Naive thymus-derived CD4-positive, alpha-beta T cell (primary cell): ENCODE measurements around the gene RNF157. TPM values are rescaled to one million over a fixed set of nuclear protein-coding genes. Genes with fewer than 3 reads are reported as not detected.

Experiments
- ATAC-seq: fragments of 150-1000 bp; cut with Tn5 transposase; 2 replicates; pipeline ENCODE4 v1.10.0; 2021; ENCODE audit warnings: mild to moderate bottlenecking, moderate library complexity
- CTCF ChIA-PET: fragments of 350-600 bp; sonication (Branson Sonifier 250); formaldehyde crosslinking; loops from one replicate; lab custom pipeline; 2021; ENCODE audit warnings: antibody characterized with exemption; lab: Charles Lee
- POLR2A ChIA-PET: fragments of 350-600 bp; sonication (Branson Sonifier 250); formaldehyde crosslinking; loops from one replicate; lab custom pipeline; 2021; ENCODE audit warnings: antibody characterized with exemption, inconsistent platforms; lab: Charles Lee
- DNase-seq, 9 donors: peaks; one replicate each; pipeline versions ENCODE4 v3.0.0 to v3.0.0-alpha.2; 2020 to 2022; ENCODE audit warnings: mixed read lengths in 1 of 9
- H3K27ac ChIP-seq: one replicate; pipeline ENCODE4 v1.7.0; 2013; ENCODE audit warnings: mild to moderate bottlenecking, low read depth, low read length, moderate library complexity
- H3K27me3 ChIP-seq, 2 donors: one replicate each; pipeline ENCODE4 v1.7.0; 2013; ENCODE audit warnings: low read length in 2 of 2, mild to moderate bottlenecking in 2 of 2, moderate library complexity in 2 of 2; ENCODE audit not compliant: control insufficient read depth in 2 of 2, insufficient read depth in 2 of 2
- H3K36me3 ChIP-seq, 3 experiments: 1 replicate in 2 of 3; 2 replicates in 1 of 3; pipeline ENCODE4 v1.7.0; 2013; ENCODE audit warnings: low read length in 3 of 3, mild to moderate bottlenecking in 3 of 3, moderate library complexity in 1 of 3; ENCODE audit not compliant: insufficient read depth in 3 of 3, control insufficient read depth in 2 of 3
- H3K4me1 ChIP-seq, 2 donors: one replicate each; pipeline ENCODE4 v1.7.0; 2013; ENCODE audit warnings: low read length in 2 of 2, mild to moderate bottlenecking in 2 of 2, moderate library complexity in 1 of 2; ENCODE audit not compliant: control insufficient read depth in 2 of 2, insufficient read depth in 2 of 2
- H3K4me3 ChIP-seq: 2 replicates; pipeline ENCODE4 v1.7.0; 2013; ENCODE audit warnings: mild to moderate bottlenecking, low read length
- H3K9me3 ChIP-seq, 3 experiments: 1 replicate in 2 of 3; 2 replicates in 1 of 3; pipeline ENCODE4 v1.7.0; 2013; ENCODE audit warnings: low read length in 3 of 3; ENCODE audit not compliant: control insufficient read depth in 2 of 3
- H3K27ac Mint-ChIP-seq, 9 donors: one replicate each; pipeline ENCODE4 v1.8.0; 2020 to 2022; ENCODE audit warnings: mixed read lengths in 9 of 9, mild to moderate bottlenecking in 8 of 9, moderate library complexity in 5 of 9, inconsistent platforms in 2 of 9
- H3K27me3 Mint-ChIP-seq, 5 donors: one replicate each; pipeline ENCODE4 v1.8.0; 2021 to 2022; ENCODE audit warnings: mixed read lengths in 5 of 5, mild to moderate bottlenecking in 1 of 5
- H3K36me3 Mint-ChIP-seq, 5 donors: one replicate each; pipeline ENCODE4 v1.8.0; 2020 to 2022; ENCODE audit warnings: mixed read lengths in 5 of 5, mild to moderate bottlenecking in 3 of 5, inconsistent platforms in 1 of 5
- H3K4me1 Mint-ChIP-seq, 7 donors: one replicate each; pipeline ENCODE4 v1.8.0; 2020 to 2022; ENCODE audit warnings: mixed read lengths in 7 of 7, mild to moderate bottlenecking in 3 of 7, inconsistent platforms in 1 of 7
- H3K4me3 Mint-ChIP-seq, 10 donors: one replicate each; pipeline ENCODE4 v1.8.0; 2020 to 2022; ENCODE audit warnings: mild to moderate bottlenecking in 10 of 10, mixed read lengths in 10 of 10, moderate library complexity in 6 of 10, inconsistent platforms in 2 of 10
- H3K9me3 Mint-ChIP-seq, 11 donors: one replicate each; pipeline ENCODE4 v1.8.0; 2020 to 2022; ENCODE audit warnings: mixed read lengths in 11 of 11, mild to moderate bottlenecking in 4 of 11, inconsistent platforms in 1 of 11, moderate library complexity in 1 of 11
- intact Hi-C, 2 donors: fragments of 100-400 bp; cut with micrococcal nuclease; formaldehyde crosslinking; loops; one replicate each; pipeline ENCODE4 v1.15.1; 2023
- polyA plus RNA-seq, 2 donors: library from polyadenylated mRNA; unstranded; fragments of 300-500 nt; fragmentation: Illumina TruSeq; gene quantifications; one replicate each; pipeline ENCODE4 v1.2.3, GENCODE V29; 2021
- total RNA-seq, 6 experiments: library from RNA in 5 of 6; stranded (reverse) in 5 of 6; gene quantifications; 1 replicate in 5 of 6; 2 replicates in 1 of 6; pipeline ENCODE4 v1.2.3 and lab custom pipeline; 2021 to 2026

Gene RNF157
- total and polyA plus RNA-seq, 7 experiments from 2014 or later: 10.4 to 96.3 (median 50.6) TPM

DNA sequence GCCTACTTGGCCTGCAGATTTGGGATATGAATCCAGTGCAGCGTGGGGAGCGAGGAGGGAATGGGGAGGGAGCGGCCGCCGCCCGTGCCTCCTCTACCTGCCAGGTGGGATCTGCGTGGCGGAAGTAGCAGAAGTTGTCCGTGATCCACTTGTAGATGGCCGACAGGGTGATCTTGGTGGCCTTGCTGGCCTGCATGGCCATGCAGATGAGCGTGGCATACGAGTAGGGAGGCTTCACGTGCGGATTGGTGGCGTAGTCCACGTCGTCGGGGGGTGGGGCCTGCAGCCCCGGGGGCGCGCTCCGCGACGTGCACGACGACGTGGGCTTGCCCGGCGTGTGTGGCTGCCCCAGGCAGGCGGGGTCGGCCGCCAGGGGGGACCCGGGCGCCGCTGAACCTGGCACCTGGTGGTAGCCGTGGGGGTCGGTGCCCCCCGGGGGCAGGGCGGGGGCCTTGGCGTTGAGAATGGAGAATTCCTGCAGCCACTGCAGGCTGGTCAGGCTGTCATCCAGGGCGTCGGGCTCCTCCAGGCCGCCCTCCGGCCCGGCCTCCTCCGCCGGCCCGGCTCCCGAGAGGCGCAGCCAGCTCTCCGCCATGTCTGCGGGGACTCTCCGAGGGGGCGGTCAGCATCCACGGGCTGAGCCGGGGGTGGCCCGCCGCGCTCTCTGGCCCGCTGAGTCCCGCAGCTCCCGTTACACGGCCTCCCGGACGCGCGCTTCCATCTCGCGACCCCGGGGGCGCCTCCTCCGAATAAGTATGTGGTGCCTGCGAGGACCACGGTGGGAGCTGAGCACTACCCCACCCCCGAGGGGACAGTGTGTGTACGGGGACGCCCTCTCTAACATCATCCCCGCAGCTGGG lies 100.3 kb downstream of the RNF157 start:
- DNase-seq (peak in 7 of 9 donors; percentile 38 to 59 (median 49)), ATAC-seq (peak; percentile 50)
- H3K9me3 ChIP-seq: no peaks in the 10 kb centered on the region
- H3K36me3 ChIP-seq: no peaks in the 10 kb centered on the region
- peak overlapping the region in 7 of 9 donors; percentile 42 to 77 (median 64) for H3K27ac Mint-ChIP-seq
- ChIA-PET POLR2A (interaction anchor here (0.9 to 8.5 kb wide), 7 partner anchors 12 to 131 kb away, joined by 3 to 141 read pairs (median 8); no protein-coding TSS in a partner anchor), CTCF (interaction anchor here (0.7 to 8.1 kb wide), 6 partner anchors 10 to 139 kb away, joined by 3 to 111 read pairs (median 5); no protein-coding TSS in a partner anchor)
- H3K27me3 ChIP-seq: no peaks in the 10 kb centered on the region
- H3K4me1 Mint-ChIP-seq: peaks cover 33 to 55% (median 51%) of the 10 kb centered on the region in 7 donors
- intact Hi-C loops: loop anchor here (1.0 to 10.0 kb wide), 3 partner anchors 41 to 535 kb away; no protein-coding TSS in a partner anchor
- H3K27me3 Mint-ChIP-seq: peaks cover 0 to 26% (median 0%) of the 10 kb centered on the region in 5 donors
- H3K4me3 ChIP-seq: peak overlapping the region; percentile 49
- peak overlapping the region; percentile 24 for H3K27ac ChIP-seq
- H3K36me3 Mint-ChIP-seq: peaks cover 0 to 9% (median 0%) of the 10 kb centered on the region in 5 donors
- H3K9me3 Mint-ChIP-seq: peaks cover 0 to 1% (median 0%) of the 10 kb centered on the region in 11 donors
- peak overlapping the region; percentile 76 to 85 (median 84) for H3K4me3 Mint-ChIP-seq
- H3K4me1 ChIP-seq: peaks cover 36 to 53% of the 10 kb centered on the region in 2 donors

DNA sequence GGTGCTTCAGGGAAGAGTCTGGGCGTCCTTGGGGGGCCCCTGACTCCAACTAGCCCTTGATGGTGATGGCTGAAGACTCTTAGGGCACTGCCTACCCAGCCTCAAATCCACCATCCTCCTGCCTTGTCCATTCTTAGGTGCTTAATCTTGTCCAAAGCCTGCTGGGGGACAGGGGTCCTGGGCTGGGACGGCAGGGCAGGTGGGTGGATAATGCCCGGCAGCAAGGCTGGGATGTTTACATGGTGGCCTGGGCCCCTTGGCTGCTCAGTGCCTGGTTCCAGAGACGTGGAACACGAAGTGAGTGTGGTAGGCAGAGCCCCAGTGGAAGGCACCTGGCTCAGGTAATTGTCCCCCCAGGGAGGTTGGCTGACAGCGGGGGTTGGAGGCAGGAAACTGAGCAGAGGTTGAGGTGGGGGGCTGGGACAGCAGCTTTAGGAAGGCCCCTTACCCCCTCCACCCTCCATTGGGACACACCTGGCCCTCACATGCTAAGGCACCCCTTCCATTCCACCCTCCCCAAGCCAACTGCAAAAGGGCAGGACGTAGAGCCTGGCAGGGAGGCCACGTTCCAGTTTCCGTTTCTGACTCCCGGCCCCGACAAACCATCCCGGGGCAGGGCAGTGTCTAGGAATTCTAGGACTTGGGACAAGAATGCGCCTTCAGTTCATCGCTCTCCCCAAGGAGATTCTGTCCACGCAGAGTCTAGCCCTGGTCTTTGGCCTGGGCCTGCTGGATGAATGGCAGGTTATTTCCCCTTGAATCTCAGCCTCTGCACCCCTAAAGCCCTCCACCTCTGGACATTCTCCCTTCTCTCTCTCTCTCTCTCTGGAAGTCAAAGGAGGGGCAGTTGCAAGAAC lies 101.2 kb downstream of the RNF157 start:
- peak overlapping the region in 4 of 9 donors; percentile 42 to 77 (median 58) for H3K27ac Mint-ChIP-seq
- H3K27me3 Mint-ChIP-seq: peaks cover 0 to 26% (median 0%) of the 10 kb centered on the region in 5 donors
- H3K36me3 ChIP-seq: no peaks in the 10 kb centered on the region
- peaks cover 0 to 4% (median 0%) of the 10 kb centered on the region in 5 donors for H3K36me3 Mint-ChIP-seq
- peaks cover 0 to 1% (median 0%) of the 10 kb centered on the region in 11 donors for H3K9me3 Mint-ChIP-seq
- H3K9me3 ChIP-seq: no peaks in the 10 kb centered on the region
- intact Hi-C loops: no loop called here
- ChIA-PET POLR2A (interaction anchor here (8.5 kb wide), 1 partner anchor 41 kb away, joined by 141 read pairs; no protein-coding TSS in a partner anchor), CTCF (interaction anchor here (0.6 kb wide), 1 partner anchor 144 kb away, joined by 3 read pairs; no protein-coding TSS in a partner anchor)
- H3K4me1 ChIP-seq: peaks cover 27 to 47% of the 10 kb centered on the region in 2 donors
- DNase-seq (no peak), ATAC-seq (no peak)
- H3K4me3 ChIP-seq: no peak overlapping the region
- H3K27me3 ChIP-seq: no peaks in the 10 kb centered on the region
- no peak overlapping the region for H3K27ac ChIP-seq
- H3K4me3 Mint-ChIP-seq: peak overlapping the region in 9 of 10 donors; percentile 4 to 75 (median 54)
- H3K4me1 Mint-ChIP-seq: peaks cover 27 to 53% (median 46%) of the 10 kb centered on the region in 7 donors

DNA sequence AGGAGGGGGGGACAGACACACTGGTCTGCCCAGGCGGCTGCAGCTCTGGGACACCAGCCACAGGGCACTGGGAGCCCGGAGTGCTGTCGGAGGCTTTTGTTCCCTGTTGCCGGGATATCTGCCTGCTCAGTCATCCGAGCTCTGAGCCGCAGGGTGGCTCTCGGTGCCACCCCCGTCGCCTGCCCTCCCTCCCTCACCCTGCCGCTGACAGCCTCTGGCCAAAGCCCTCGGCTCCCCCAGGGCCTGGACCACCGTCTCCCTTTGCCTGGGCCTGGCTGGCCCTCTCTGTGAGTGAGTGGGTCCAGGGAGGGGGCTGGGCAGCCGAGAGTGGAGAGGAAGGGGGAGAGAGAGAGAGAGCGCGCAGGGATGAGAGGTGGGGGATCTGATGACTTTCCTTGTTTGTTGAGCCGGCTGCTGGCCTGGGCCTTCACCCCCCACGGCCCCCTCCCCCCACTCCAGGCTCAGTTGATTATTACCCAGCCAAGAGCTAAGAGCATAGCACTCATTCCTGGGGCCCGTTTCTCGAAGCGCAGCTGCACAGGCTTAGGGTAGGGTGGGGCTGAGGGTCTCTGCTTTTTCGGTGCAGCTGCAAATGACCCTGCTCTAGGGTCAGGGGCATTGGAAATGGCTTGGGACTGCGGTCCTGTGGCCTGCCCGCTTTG lies 101.9 kb downstream of the RNF157 start:
- Mint-ChIP-seq H3K27me3 (peaks cover 0 to 26% (median 0%) of the 10 kb centered on the region in 5 donors), H3K4me1 (peaks cover 27 to 53% (median 45%) of the 10 kb centered on the region in 7 donors), H3K9me3 (peaks cover 0 to 1% (median 0%) of the 10 kb centered on the region in 11 donors), H3K27ac (no peak overlapping the region), H3K36me3 (peaks cover 0 to 3% (median 0%) of the 10 kb centered on the region in 5 donors), H3K4me3 (peak overlapping the region in 1 of 10 donors; percentile 25)
- intact Hi-C loops: no loop called here
- H3K36me3 ChIP-seq: no peaks in the 10 kb centered on the region
- CTCF ChIA-PET: interaction anchor here (0.6 kb wide), 1 partner anchor 145 kb away, joined by 3 read pairs; no protein-coding TSS in a partner anchor
- no peaks in the 10 kb centered on the region for H3K27me3 ChIP-seq
- POLR2A ChIA-PET: interaction anchor here (1.0 to 1.2 kb wide), 2 partner anchors 11 to 14 kb away, joined by 4 read pairs; no protein-coding TSS in a partner anchor
- no peaks in the 10 kb centered on the region for H3K9me3 ChIP-seq
- ATAC-seq (no peak), DNase-seq (no peak)
- H3K27ac ChIP-seq: no peak overlapping the region
- H3K4me1 ChIP-seq: peaks cover 20 to 40% of the 10 kb centered on the region in 2 donors
- H3K4me3 ChIP-seq: no peak overlapping the region

DNA sequence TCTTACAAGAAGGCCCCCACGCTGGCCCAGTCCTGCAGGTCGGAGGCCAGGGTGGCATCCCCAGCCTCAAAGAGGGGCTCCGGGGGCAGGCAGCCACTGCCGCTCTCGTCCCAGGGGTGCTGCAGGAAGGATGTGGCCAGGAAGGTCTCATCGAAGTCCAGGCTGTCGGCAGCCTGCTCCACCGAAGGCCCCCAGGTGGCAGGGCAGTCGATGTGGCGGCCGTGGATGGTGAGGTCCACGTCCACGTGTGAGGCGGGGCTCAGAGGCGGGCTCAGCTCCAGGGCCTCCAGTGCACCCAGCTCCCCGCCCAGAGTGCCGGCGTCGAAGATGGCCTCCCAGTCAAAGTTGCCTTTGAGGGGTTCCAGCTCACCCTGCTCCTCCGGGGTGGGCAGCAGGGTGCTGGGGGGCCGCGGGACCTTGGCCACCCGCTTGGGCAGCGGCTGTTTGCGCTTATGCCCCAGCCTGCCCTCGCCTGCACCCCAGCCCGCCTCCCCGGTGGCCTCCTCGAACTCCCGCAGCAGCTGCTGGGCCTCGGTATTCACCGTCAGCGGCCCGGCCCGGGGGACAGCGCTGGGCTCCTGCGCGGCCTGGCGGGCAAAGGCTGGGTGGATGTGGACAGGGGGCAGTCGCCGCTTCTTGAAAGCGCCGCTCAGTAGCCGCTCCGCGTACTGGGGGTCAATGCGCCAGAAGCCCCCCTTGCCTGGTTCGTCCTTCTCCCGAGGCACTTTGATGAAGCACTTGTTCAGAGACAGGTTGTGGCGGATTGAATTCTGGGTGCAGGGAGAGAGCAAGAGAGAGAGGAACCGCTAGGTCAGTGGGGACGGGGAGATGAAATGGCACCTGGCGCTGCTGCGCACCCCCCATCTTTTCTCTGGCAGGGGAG lies 102.7 kb downstream of the RNF157 start:
- H3K27me3 Mint-ChIP-seq: peaks cover 0 to 26% (median 0%) of the 10 kb centered on the region in 5 donors
- Histone ChIP-seq H3K27me3 (no peaks in the 10 kb centered on the region), H3K4me3 (no peak overlapping the region), H3K4me1 (peaks cover 12 to 32% of the 10 kb centered on the region in 2 donors), H3K36me3 (no peaks in the 10 kb centered on the region), H3K9me3 (no peaks in the 10 kb centered on the region), H3K27ac (no peak overlapping the region)
- ChIA-PET POLR2A (interaction anchor here (1.0 to 1.2 kb wide), 2 partner anchors 11 to 15 kb away, joined by 4 read pairs; no protein-coding TSS in a partner anchor), CTCF (interaction anchor here (1.1 kb wide), 1 partner anchor 142 kb away, joined by 4 read pairs; no protein-coding TSS in a partner anchor)
- peaks cover 21 to 48% (median 38%) of the 10 kb centered on the region in 7 donors for H3K4me1 Mint-ChIP-seq
- peaks cover 0 to 1% (median 0%) of the 10 kb centered on the region in 11 donors for H3K9me3 Mint-ChIP-seq
- DNase-seq (no peak), ATAC-seq (no peak)
- H3K27ac Mint-ChIP-seq: no peak overlapping the region
- no peaks in the 10 kb centered on the region for H3K36me3 Mint-ChIP-seq
- no peak overlapping the region for H3K4me3 Mint-ChIP-seq
- intact Hi-C loops: no loop called here

DNA sequence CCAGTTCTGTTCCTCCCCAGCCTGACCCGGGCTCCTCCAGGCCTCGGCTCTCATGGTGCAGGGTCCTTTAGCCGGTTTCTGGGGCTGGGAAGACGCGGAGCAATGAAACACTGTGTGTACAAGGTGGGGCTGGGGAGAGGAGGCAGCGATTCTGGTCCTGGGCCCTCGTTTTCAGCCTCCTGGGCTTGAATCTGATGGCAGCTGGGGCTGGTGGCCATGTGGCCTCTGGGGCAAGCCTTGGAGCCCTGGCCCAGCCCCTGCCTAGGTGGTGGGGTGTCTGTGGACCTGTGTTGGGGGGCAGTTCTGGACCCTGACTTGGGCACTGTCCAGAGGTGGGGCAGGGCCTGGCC lies 103.3 kb downstream of the RNF157 start:
- no peak for DNase-seq
- no peaks in the 10 kb centered on the region for H3K36me3 Mint-ChIP-seq
- ChIA-PET POLR2A (interaction anchor here (0.6 to 5.3 kb wide), 3 partner anchors 7 to 51 kb away, joined by 3 to 35 read pairs (median 4); no protein-coding TSS in a partner anchor), CTCF (interaction anchor here (1.1 kb wide), 1 partner anchor 143 kb away, joined by 4 read pairs; no protein-coding TSS in a partner anchor)
- no peak for ATAC-seq
- Histone ChIP-seq H3K36me3 (no peaks in the 10 kb centered on the region), H3K9me3 (no peaks in the 10 kb centered on the region), H3K27me3 (no peaks in the 10 kb centered on the region), H3K4me3 (no peak overlapping the region), H3K27ac (no peak overlapping the region), H3K4me1 (peaks cover 7 to 27% of the 10 kb centered on the region in 2 donors)
- H3K4me3 Mint-ChIP-seq: peak overlapping the region in 1 of 10 donors; percentile 38
- intact Hi-C loops: no loop called here
- peaks cover 0 to 1% (median 0%) of the 10 kb centered on the region in 11 donors for H3K9me3 Mint-ChIP-seq
- peaks cover 0 to 26% (median 0%) of the 10 kb centered on the region in 5 donors for H3K27me3 Mint-ChIP-seq
- peak overlapping the region in 4 of 9 donors; percentile 43 to 72 (median 64) for H3K27ac Mint-ChIP-seq
- H3K4me1 Mint-ChIP-seq: peaks cover 17 to 42% (median 31%) of the 10 kb centered on the region in 7 donors
